GM18951 (cell line): ENCODE results near the gene FAM53B.
"Not testable (repeated sequence)": the region's sequence is repeated elsewhere in the genome, so short reads cannot be mapped to it uniquely, and the experiment has no call there.

Experiments used
- POLR2A ChIP-seq: IDR thresholded peaks from 4 replicates; pipeline ENCODE4 v1.6.1; 2011; ENCODE audit warnings: mild to moderate bottlenecking; ENCODE audit not compliant: insufficient read length, insufficient read depth; ENCODE audit errors: extremely low read depth
- in situ Hi-C: fragments of 300-500 bp; cut with MboI; formaldehyde crosslinking; loops from one replicate; pipeline ENCODE4 v1.12.0; 2022; ENCODE audit warnings: low sequenced_read_pairs, mixed read lengths, inconsistent platforms; ENCODE audit not compliant: unreplicated experiment

Gene FAM53B

DNA sequence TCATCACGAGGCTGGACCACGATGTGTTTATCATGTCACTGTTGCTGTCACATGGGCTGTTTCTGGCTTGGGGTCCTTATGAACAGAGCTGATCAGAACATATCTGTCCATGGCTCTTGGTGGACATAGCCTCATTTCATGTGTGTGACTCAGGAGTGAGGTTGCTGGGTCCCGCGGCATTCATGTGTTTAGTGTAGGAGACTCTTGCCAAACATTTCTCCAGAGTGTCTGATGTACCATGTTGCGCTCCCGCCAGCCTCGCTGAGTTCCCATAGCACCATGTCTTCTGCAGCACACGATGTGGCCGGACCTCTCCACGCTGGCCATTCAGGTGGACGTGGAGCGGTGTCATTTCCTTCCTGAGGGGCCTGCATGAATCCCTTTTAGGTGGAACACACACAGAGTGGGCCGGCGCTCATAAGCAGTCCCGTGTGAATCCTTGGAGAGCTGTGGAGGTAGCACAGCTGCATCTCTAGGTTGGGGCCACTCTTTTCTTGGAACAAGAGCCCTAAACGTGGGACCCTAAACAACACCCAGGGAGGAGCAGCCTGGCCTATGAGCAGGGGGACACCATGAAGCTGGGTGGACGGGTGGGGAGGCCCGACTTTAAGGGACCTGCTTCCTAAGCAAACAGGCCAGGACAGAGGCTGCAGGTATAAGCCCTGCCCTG is 147.9 kb downstream of the FAM53B start:
- no peak for TF ChIP-seq POLR2A
- in situ Hi-C loops = no loop called here

DNA sequence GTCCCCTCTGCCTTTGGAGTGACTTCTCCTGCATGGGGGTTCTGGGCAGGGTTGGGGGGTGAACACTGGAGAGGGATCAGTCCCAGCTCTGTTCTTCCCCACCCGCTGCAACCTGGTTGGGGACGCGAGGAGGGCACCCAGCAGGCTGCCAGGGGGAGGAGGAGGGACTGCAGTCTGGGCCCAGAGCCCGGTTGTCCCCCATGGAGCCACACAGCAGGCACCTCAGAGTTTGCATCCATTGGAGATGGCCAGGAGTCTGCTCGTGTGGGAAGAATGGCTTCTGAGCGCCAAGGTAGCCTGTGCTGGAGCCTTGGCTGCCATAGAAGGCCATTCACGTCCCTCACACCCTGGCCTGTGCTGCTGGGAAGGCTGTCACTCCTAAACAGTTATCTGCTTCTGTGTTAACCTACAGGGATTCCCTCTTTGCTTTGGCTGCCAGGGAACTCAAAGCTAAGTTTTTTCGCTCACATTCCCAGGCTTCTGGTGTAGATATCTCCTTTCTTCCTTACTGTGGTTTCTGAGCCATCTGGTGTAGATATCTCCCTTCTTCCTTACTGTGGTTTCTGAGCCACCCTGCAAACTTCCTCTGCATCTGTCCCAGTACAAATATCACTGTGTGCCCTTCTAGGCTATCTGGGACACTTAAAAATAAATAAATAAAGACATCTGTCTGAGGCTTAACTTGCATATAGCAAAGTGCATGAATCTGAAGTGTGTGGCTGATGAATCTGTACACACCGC is 148.9 kb downstream of the FAM53B start:
- in situ Hi-C loops = no loop called here
- TF ChIP-seq POLR2A = no peak

- in situ Hi-C loops = no loop called here
Measured at GRCh38 chr10:124594240-124594639, 149.9 kb downstream of the FAM53B start.

GRCh38 chr10:124593431-124593985 is 150.7 kb downstream of the FAM53B start:
- TF ChIP-seq POLR2A = no peak
- in situ Hi-C loops = no loop called here

More at GRCh38 chr10:124594240-124594639, 149.9 kb downstream of the FAM53B start:
- no peak for TF ChIP-seq POLR2A

DNA sequence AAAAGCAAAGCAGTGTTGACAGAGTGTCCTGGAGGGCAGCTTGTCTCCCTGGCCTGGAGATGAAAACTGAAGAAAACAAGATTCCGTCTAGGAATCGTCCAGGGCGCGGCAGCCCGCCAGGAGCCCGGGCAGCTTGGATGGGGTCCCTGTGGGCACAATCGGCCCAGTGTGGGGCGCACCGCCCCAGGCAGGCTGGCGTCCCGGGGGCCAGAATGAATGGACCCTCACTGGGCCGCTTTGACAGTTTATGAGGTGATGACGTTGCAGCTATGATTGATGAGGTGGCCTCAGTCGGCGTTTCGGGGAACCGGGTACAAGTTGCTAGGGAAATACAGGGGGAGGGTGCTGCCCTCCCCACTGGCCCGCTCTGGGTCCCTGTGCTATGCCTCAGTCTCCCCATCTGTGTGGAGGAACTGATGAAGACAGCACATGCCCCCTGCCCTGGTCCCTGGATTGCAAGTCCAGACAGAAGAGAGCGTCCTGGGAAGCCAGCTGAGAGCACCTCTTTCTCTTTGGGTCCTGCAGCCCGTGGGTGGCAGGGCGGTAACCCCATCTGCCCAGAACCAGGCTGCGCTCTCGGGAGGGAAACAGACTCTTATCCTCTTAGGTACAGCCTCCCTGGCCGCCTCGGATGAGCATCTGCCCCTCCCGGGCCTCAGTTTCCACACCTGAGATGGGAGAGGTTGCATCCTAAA is 151.3 kb downstream of the FAM53B start:
- no peak for TF ChIP-seq POLR2A
- in situ Hi-C loops = no loop called here

DNA sequence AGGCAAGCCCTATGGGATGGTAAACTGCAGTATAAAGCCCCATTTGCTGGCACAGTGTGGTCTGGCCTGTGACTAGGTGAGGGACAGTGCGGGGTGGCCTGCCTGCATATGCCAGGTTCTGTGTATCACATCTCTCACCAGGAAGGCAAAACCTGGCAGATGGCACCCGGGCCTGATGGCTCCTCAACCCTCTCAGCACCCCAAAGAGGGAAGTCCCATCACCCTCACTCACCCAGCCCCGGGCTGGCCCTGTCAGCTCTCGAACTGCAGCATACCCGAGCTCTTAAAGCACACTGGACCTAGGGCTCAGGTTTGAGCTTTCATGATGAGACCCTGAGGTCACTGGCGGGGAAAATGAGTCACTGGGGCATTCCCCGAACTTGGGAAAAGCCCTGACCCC is 152.1 kb downstream of the FAM53B start:
- in situ Hi-C loops = no loop called here
- TF ChIP-seq POLR2A = no peak

- no peak for TF ChIP-seq POLR2A
- in situ Hi-C loops = no loop called here
Measured at GRCh38 chr10:124591123-124591495, 153.1 kb downstream of the FAM53B start.

DNA sequence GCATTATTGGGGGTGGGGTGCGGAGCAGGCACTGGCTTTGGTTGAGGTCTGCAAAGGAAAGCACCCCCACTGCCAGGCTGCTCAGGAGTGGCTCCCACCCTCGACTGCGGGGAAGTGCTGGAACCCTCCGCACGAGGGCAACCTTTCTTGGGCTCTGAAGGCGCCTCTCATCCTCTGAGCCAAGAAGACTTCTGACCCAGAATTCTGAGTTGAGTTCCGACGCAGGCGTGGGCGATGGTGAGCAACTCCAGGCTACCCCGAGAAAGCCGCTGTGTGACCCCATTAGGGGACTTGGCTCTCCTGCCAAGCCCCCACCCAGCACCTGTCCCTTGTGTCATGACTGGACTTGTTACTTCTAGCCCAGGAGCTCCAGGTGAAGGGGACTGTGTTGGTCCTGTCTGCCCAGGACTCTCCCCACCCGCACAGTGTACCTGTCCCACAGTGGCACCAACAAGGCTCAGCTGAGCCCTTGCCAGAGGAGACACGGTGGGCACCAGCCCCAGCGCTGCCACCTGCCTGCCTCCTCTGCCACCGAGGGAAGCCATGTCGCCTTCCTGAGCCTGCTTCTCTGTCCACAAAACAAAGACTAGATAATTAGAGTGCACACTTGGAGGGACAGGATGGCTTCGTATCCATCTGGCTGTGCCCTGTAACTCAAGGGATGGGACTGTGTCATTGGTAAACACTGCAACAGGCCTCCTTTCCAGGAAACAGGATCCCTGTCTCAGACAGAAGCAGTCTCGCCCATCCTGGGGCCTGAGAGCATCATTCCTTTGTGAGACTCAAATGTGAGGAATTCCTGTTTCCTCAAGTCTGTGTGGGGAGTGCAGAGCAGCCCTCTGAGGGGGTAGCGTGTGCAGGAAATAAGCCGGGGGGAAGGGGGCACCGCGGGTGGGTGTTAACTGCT is 153.7 kb downstream of the FAM53B start:
- no peak for TF ChIP-seq POLR2A
- in situ Hi-C loops = no loop called here

GRCh38 chr10:124589491-124590041 is 154.6 kb downstream of the FAM53B start:
- TF ChIP-seq POLR2A = no peak
- in situ Hi-C loops = no loop called here

DNA sequence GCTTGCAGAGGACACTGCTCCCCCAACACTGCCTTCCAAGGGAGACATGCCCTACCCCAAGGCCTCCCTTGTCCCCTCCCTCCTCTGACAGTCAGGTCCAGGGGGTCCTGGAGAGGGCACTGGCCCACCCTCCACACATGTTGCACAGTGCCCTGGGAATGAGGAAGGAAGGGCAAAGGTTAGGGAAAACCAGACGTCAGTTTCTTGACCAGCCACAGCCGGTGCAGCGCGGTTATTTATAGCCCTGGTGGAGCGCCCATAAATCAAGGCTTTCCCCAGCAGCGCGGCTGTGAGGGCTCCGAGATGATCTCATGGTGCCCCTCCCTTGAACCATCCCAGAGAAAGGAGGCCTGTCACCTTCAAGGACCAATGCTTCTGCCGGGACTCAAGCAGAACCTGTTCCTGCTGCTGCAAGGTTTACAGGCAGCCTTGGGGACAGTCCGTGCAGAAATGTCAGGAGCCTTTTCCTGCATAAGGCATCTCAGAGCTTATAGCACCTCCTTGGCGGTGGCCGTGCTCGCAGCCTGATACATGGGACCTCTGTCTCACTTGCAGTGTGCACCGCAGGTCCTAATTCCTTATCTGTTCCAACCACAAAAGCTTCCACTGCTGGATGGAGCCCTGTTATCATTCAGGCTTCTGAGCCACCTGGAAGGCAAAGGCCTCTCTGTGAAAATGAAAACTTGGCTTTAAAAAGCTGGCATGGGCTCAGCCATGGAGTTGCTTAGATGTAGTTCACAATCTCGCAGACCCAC is 155.3 kb downstream of the FAM53B start:
- no peak for TF ChIP-seq POLR2A
- in situ Hi-C loops = no loop called here

- in situ Hi-C loops = not testable (repeated sequence)
Measured at GRCh38 chr10:124588341-124588735, 155.8 kb downstream of the FAM53B start.

DNA sequence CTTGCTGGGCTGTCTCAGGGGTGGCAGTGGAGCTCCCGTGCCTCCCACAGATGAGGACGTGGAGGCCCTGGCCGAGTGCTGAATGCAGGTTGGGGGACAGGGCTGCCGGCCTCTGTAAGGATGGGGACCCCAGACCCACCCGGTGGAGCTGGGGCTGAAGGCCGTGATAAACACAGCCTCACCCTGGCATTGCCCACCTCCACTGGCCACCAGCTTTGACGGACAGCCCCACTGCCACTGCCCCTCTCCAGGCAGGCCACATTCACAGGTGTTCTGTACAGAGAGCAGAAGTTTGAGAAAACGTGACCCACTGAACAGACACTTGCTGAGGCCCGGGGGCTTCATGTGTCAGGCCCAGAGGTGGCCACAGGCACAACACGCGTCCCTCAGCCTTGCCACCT is 156.4 kb downstream of the FAM53B start:
- in situ Hi-C loops = no loop called here
- TF ChIP-seq POLR2A = no peak
